GM21786 (cell line): ENCODE results near the gene TMEM131.
"Not testable (repeated sequence)": the region's sequence is repeated elsewhere in the genome, so short reads cannot be mapped to it uniquely, and the experiment has no call there.

Experiments
- ATAC-seq: cut with Tn5 transposase; IDR thresholded peaks from one replicate; pipeline ENCODE4 v1.9.1; 2021; ENCODE audit not compliant: unreplicated experiment

Gene TMEM131

DNA sequence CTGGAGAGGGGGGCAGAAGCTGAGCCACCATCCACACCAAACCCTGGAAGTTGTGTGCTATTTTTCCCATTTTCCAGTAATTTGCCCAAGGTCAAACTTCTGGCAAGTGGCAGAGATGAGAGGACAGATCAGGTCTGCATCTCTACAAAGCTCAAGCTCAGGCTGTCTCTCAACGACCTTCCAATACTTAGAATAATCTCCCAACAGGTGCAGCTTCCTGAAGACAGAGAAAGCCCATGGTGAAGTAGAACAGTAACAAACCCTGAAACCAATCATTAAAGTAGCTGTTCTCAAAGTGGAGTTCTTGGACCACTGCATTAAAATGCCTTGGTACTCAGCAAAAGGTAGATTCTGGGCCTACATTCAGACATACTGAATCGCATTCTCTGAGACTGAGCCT, 37.6 kb downstream of the TMEM131 start:
- ATAC-seq = no peak

DNA sequence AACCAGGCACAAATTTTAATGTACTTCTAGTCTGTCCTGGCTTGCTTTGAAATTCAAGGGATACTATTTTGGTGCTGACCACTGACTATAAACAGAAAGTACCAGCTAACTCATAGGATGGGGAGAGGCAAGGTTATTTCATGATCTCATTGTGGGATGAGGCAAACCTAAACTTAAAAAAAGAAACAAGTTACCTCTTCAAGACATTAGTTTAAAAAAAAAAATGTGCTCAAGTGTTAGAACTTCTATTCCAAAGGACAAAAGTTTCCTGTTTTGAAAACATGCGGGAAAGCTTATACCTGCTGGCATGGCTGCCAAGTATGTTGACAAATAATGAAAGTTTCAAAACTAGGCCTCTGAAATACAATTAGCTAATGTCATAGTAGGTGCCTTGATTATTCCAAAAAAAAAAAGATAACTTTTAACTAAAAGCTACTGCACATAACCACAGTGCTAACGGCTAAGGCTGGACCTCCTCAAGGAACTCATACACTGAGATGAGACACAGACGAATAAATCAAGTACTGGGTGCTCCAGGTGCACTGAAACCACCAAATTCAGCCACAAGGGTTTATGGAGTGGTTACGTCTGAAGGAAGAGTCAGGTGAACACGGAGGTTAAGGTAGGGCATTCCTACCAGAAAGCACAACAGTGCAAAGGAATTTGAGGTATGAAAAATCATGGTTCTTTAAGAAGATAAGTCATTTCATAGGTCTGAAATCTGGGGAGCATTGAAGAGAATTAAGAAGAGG, 38.1 kb downstream of the TMEM131 start:
- no peak for ATAC-seq

GRCh38 chr2:97956753-97957152, 39.0 kb downstream of the TMEM131 start:
- ATAC-seq = not testable (repeated sequence)

GRCh38 chr2:97953853-97954252, 41.9 kb downstream of the TMEM131 start:
- no peak for ATAC-seq

DNA sequence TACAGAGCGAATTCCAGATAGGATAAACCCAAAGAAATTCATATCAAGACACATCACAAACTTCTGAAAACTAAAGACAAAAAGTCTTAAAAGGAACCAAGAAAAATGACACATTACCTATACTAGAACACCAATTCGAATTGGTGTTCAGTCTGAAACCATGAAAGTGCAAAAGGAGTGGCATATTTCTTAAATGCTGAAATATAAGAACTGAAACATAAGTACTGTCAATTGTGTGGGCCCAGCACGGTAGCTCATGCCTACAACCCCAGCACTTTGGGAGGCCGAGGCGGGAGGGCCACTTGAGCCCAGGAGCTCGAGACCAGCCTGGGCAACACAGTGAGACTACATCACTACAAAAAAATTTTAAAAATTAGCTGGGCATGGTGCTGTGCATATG, 43.4 kb downstream of the TMEM131 start:
- ATAC-seq = no peak

DNA sequence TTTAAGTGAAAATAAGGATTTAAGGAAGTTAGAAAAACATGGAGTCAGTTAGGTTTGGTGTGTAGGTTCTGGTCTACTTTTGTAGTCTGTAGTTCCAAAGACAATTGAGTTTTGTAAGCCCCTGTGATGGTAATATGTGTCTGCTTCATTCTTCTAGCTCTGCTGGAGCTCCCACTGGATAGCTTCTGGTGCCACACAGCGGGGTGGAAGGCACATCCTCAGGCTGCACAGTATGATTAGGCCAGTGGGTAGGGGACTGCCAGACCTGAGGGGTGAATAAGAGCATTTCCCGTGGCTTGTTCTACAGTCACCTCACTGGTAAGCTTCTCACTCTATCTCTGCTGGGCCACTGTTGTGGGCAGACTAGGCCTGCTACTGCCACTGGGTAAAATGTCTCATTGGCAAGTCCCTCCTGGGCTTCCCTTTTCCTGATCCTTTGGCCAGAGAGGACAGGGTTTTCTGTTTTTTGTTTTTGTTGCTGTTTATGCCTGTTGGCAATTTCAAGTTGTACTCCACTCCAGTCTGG, 44.5 kb downstream of the TMEM131 start:
- no peak for ATAC-seq

DNA sequence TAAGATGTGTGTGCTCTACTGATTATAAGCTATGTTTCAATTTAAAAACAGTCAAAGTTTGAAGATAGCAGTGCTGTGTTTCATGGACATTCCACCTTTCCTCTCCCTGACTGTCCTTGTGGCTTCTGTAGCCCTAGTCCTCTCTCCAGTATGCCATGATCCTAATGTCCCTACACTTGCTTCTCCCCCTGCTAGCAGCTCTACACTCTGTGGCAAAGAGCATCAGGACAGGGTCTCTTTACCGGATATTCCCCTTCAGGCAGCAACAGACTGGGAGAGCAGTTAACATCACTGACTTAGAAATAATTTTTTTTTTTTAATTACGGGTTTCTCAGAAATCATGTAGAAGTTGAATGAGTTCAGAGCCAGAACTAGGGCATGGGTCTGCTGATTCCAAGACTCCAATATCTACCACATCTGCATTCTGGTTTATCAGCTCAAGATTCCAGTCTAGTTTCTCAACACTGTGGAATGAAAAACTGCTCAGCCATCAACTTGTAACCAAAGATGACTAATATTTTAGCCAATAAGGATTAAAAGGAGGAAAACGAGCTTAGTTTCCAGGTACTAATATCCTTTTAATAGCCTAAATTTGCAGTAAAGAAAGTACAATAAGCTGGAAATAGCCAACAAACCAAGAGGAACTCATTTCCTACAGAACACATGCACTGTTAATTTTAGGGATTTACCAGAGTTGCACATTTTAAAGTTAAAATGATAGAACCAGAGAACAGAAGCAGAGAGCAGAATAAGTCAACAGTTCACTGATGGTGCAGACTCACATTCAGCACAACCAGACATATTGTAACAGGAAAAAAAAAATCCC, 45.2 kb downstream of the TMEM131 start:
- ATAC-seq = no peak

DNA sequence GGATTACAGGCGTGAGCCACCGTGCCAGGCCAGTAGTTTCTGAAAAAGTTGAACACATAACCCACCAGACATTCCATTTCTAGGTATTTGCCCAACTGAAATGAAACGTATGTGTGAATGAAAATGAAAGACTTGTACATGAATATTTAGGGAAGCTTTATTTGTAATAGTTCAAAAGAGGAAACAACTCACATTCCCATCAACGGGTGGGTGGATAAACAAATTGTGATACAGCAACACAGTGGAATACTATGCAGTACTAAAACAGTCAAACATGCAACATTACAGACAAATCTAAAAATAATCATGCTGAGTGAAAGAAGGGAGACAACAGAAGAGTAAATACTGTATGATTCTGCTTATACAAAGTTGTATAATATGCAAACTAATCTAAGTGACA, 46.8 kb downstream of the TMEM131 start:
- ATAC-seq = no peak

- no peak for ATAC-seq
Observed at GRCh38 chr2:97945791-97946190, 50.0 kb downstream of the TMEM131 start.

DNA sequence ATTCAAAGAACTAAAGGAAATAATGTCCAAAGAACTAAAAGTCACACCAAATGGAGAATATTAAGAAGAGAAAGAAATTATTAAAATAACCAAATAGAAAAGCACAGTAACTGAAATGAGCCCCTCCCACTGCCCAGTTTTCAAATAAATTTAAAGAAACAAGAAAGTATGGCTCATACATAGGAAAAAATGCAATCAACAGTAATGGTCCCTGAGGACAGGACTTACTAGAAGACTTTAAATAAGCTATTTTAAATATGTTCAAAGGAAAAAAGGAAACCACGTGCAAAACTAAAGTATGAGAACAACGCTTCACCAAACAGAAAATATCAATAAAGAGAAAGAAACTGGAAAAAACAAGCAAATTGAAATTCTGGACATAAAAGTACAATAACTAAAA, 58.9 kb downstream of the TMEM131 start:
- ATAC-seq = no peak

- ATAC-seq = peak; percentile 62
Observed at GRCh38 chr2:97936199-97936598, 59.5 kb downstream of the TMEM131 start.

- ATAC-seq = peak; percentile 13
Observed at GRCh38 chr2:97935719-97936161, 60.0 kb downstream of the TMEM131 start.

DNA sequence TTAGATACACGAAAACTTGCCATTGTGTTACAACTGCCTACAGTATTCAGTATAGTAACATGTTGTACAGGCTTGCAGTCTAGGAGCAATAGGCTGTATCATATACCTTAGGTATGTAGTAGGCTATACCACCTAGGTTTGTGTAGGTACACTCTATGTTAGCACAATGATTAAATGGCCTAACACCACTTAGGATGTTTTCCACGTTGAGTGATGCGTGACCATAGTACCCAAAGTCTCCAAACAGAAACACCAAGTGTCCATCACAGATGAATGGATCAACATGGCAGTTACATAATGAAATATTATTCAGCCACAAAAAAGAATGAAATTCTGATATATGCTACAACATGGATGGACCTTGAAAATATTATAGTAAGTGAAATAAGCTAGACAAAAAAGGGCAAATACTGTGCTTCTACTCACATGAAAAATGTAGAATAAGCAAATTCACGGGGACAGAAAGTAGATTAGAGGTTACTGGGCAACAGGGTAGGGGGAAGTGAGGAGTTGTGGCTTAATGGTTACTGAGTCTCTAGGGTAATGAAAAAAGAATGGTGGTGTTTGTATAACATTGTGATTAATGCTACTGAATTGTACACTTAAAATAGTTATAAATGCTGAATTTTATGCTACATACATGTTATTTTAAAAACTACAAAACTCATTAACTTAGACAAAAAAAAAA, 62.6 kb downstream of the TMEM131 start:
- ATAC-seq = peak; percentile 52

GRCh38 chr2:97931858-97932225, 63.9 kb downstream of the TMEM131 start:
- no peak for ATAC-seq

GRCh38 chr2:97931118-97931857, 64.5 kb downstream of the TMEM131 start:
- ATAC-seq = no peak

- ATAC-seq = no peak
Observed at GRCh38 chr2:97928591-97928990, 67.2 kb downstream of the TMEM131 start.

GRCh38 chr2:97926946-97927345, 68.8 kb downstream of the TMEM131 start:
- ATAC-seq = no peak

DNA sequence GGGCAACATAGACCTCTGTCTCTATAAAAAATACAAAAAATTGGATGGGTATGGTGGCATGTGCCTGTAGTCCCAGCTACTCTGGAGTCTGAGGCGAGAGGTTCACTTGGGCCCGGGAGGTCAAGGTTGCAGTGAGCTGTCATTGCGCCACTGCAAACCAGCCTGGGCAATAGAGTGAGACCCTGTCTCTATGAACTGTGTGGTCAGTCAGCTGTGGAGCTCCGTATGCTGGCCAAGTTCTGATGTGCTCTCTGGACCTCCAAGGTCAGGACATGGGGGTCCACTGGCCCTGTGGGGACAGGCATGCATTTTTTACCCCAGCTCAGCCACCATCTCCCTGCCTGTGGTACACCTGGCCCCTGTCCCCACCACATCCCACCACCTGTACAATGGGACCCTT, 71.6 kb downstream of the TMEM131 start:
- ATAC-seq = no peak

DNA sequence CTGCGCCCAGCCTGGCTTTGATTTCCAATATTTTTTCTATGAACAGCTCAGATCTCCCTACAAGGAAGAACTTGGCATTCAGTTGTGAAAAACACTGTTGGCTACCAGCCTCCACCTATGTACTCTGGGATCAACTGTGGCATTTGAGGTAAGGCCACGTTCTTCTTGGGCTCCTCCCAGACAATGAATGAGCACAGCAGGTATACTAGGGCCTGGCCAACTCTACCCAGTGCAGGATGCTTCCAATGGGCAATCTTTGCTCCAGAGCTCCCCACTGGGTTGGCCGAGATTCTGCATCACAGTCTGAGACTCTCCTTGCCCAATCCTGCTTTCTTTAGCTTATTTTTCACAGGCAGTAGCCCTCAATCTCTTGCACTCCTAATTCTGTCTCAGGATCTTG, 75.9 kb downstream of the TMEM131 start:
- no peak for ATAC-seq

- ATAC-seq = no peak
Observed at GRCh38 chr2:97918818-97919217, 76.9 kb downstream of the TMEM131 start.

DNA sequence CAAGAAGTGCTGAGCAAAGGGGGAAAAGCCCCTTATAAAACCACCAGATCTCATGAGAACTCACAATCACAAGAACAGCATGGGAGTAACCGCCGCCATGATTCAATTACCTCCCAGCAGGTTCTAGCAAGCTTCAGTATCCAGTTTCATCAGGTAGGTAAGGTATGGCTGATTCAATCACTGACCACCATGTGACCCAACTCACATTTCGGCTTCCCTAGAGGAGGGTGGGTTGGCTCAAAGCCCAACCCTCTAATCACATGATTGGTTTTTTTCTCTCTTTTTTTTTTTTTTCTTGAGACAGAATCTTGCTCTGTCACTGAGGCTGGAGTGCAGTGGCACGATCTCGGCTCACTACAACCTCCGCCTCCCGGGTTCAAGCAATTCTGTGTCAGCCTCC, 78.1 kb downstream of the TMEM131 start:
- ATAC-seq = not testable (repeated sequence)
